CD14-positive monocyte (primary cell): ENCODE results near the gene NMUR1. TPM values are rescaled to one million over a fixed set of nuclear protein-coding genes. Genes with fewer than 3 reads are reported as not detected.

ENCODE experiments used
- DNase-seq, 3 donors: peaks; one replicate each; pipeline ENCODE4 v3.0.0-alpha.2; 2011 to 2022
- H2AFZ ChIP-seq: 2 replicates; pipeline ENCODE4 v1.6.0; 2012; ENCODE audit warnings: mild to moderate bottlenecking, low read depth, low read length, inconsistent platforms; ENCODE audit not compliant: insufficient read depth, poor library complexity, severe bottlenecking
- H3K27ac ChIP-seq, 2 donors: 1 replicate in 1 of 2; 2 replicates in 1 of 2; pipeline ENCODE4 v1.5.1; 2012 to 2013; ENCODE audit warnings: low read length in 2 of 2, control low read depth in 1 of 2, inconsistent platforms in 1 of 2, low read depth in 1 of 2, mild to moderate bottlenecking in 1 of 2
- H3K27me3 ChIP-seq, 2 donors: one replicate each; pipeline versions ENCODE4 v1.6.0 to v1.6.1; 2011 to 2013; ENCODE audit warnings: low read length in 2 of 2; ENCODE audit not compliant: control insufficient read depth in 2 of 2, insufficient read depth in 2 of 2
- H3K36me3 ChIP-seq, 2 donors: replicated peaks in 1 of 2; 1 replicate in 1 of 2; 2 replicates in 1 of 2; pipeline versions ENCODE4 v1.5.1 to v1.6.1; 2012 to 2013; ENCODE audit warnings: low read length in 2 of 2, control low read depth in 1 of 2, inconsistent platforms in 1 of 2, mild to moderate bottlenecking in 1 of 2; ENCODE audit not compliant: insufficient read depth in 2 of 2, control insufficient read depth in 1 of 2
- H3K4me1 ChIP-seq, 2 donors: 1 replicate in 1 of 2; 2 replicates in 1 of 2; pipeline versions ENCODE4 v1.5.1 to v1.6.1; 2012 to 2013; ENCODE audit warnings: low read length in 2 of 2, control low read depth in 1 of 2, inconsistent platforms in 1 of 2, mild to moderate bottlenecking in 1 of 2, moderate library complexity in 1 of 2; ENCODE audit not compliant: insufficient read depth in 2 of 2, control insufficient read depth in 1 of 2
- H3K4me2 ChIP-seq: replicated peaks from 2 replicates; pipeline ENCODE3; 2012; ENCODE audit warnings: low read length, moderate library complexity, mild to moderate bottlenecking; ENCODE audit not compliant: poor library complexity, severe bottlenecking; ENCODE audit errors: extremely low read depth
- H3K4me3 ChIP-seq, 3 experiments: fragments of 200-600 bp in 1 of 3; sonication (generic) in 1 of 3; replicated peaks in 1 of 3; 1 replicate in 2 of 3; 2 replicates in 1 of 3; pipeline ENCODE4 v1.5.1; 2011 to 2013; ENCODE audit warnings: low read length in 3 of 3, mild to moderate bottlenecking in 3 of 3, control low read depth in 2 of 3, low read depth in 2 of 3, inconsistent platforms in 1 of 3, moderate library complexity in 1 of 3
- H3K79me2 ChIP-seq: 2 replicates; pipeline ENCODE4 v1.6.0; 2012; ENCODE audit warnings: mild to moderate bottlenecking, control low read depth, inconsistent platforms, low read length, moderate library complexity; ENCODE audit not compliant: insufficient read depth
- H3K9ac ChIP-seq: 2 replicates; pipeline ENCODE4 v1.6.0; 2017; ENCODE audit warnings: low read length, mild to moderate bottlenecking; ENCODE audit not compliant: insufficient read depth, poor library complexity, severe bottlenecking
- H3K9me3 ChIP-seq, 2 donors: replicated peaks in 1 of 2; 1 replicate in 1 of 2; 2 replicates in 1 of 2; pipeline versions ENCODE4 v1.5.1 to v1.6.1; 2012 to 2013; ENCODE audit warnings: low read length in 2 of 2, control low read depth in 1 of 2; ENCODE audit not compliant: control insufficient read depth in 1 of 2, insufficient read depth in 1 of 2
- H4K20me1 ChIP-seq: 2 replicates; pipeline ENCODE4 v1.6.0; 2012; ENCODE audit warnings: mild to moderate bottlenecking, low read length, control low read depth, moderate library complexity; ENCODE audit not compliant: insufficient read depth
- H3K27ac Mint-ChIP-seq, 7 donors: one replicate each; pipeline ENCODE4 v1.8.0; 2020; ENCODE audit warnings: mild to moderate bottlenecking in 7 of 7, mixed read lengths in 7 of 7, moderate library complexity in 6 of 7, inconsistent platforms in 2 of 7
- H3K27me3 Mint-ChIP-seq, 3 donors: one replicate each; pipeline ENCODE4 v1.8.0; 2021 to 2022; ENCODE audit warnings: low read depth in 3 of 3, mild to moderate bottlenecking in 3 of 3, mixed read lengths in 3 of 3, moderate library complexity in 3 of 3, inconsistent platforms in 1 of 3
- H3K36me3 Mint-ChIP-seq, 2 donors: one replicate each; pipeline ENCODE4 v1.8.0; 2020; ENCODE audit warnings: mixed read lengths in 2 of 2, inconsistent platforms in 1 of 2, mild to moderate bottlenecking in 1 of 2
- H3K4me1 Mint-ChIP-seq: one replicate; pipeline ENCODE4 v1.8.0; 2020; ENCODE audit warnings: mild to moderate bottlenecking, mixed read lengths
- H3K4me3 Mint-ChIP-seq, 2 donors: one replicate each; pipeline ENCODE4 v1.8.0; 2020; ENCODE audit warnings: mild to moderate bottlenecking in 2 of 2, mixed read lengths in 2 of 2, moderate library complexity in 1 of 2
- H3K9me3 Mint-ChIP-seq, 7 donors: one replicate each; pipeline ENCODE4 v1.8.0; 2020 to 2022; ENCODE audit warnings: mixed read lengths in 7 of 7, mild to moderate bottlenecking in 6 of 7, moderate library complexity in 6 of 7, inconsistent platforms in 2 of 7
- WGBS: methylation state at CpG from one replicate; pipeline ENCODE4 v1.1.5; 2013; ENCODE audit warnings: missing lambda C conversion rate; ENCODE audit not compliant: insufficient coverage; 5-methylcytosine and 5-hydroxymethylcytosine counted together
- intact Hi-C, 2 donors: fragments of 100-400 bp; cut with micrococcal nuclease; formaldehyde crosslinking; loops; one replicate each; pipeline versions ENCODE4 v1.15.0 to v1.15.1; 2023
- polyA plus RNA-seq, 3 donors: library from polyadenylated mRNA; depleted of rRNA in 1 of 3; unstranded in 2 of 3; stranded (reverse) in 1 of 3; fragments of 300-500 nt in 2 of 3; fragments of >200 nt in 1 of 3; fragmentation: Illumina TruSeq in 2 of 3; gene quantifications; 1 replicate in 2 of 3; 2 replicates in 1 of 3; pipeline ENCODE4 v1.2.3, GENCODE V29; 2012 to 2021
- TF ChIP-seq, protein P1 (sequence below): fragments of 200-600 bp; IDR thresholded peaks from one replicate; pipeline ENCODE4 v1.8.0; 2022; ENCODE audit warnings: antibody characterized with exemption, mild to moderate bottlenecking

The NMUR1 gene
- polyA plus RNA-seq, 3 donors, result not detected

DNA sequence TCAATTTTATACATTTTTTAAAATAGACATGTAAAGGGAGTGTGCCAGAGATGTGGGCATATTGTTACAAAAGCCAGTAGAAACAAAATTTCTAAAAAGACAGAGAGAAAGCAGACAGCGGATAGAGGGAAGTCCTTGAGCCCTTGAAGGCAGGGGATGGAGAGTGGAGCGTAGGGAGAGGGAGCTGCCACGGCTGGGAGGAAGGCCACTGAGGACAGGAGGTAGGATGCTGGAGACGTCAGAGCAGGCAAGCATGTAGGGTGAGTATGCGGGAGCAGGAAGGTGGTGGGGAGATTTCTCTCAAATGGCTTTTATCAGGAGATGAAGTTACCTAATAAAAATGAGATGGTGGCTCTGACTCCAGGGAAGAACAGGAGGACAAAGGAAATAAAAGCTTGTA, 41.9 kb downstream of the NMUR1 start:
- H3K4me1 Mint-ChIP-seq, result peaks cover 6% of the 10 kb centered on the region
- intact Hi-C loops, result no loop called here
- Histone ChIP-seq H4K20me1 (no peaks in the 10 kb centered on the region), H2AFZ (no peak overlapping the region), H3K36me3 (no peaks in the 10 kb centered on the region), H3K27me3 (no peaks in the 10 kb centered on the region), H3K4me3 (no peak overlapping the region), H3K79me2 (peaks cover under 1% of the 10 kb centered on the region), H3K4me2 (no peak overlapping the region), H3K27ac (no peak overlapping the region), H3K9me3 (no peaks in the 10 kb centered on the region), H3K9ac (no peak overlapping the region), H3K4me1 (peaks cover 6 to 10% of the 10 kb centered on the region in 2 donors)
- H3K4me3 Mint-ChIP-seq, result no peak overlapping the region
- peaks cover 2 to 7% (median 3%) of the 10 kb centered on the region in 3 donors for H3K27me3 Mint-ChIP-seq
- peaks cover 0 to 7% (median 3%) of the 10 kb centered on the region in 7 donors for H3K9me3 Mint-ChIP-seq
- no peak for DNase-seq
- TF ChIP-seq, protein P1, sequence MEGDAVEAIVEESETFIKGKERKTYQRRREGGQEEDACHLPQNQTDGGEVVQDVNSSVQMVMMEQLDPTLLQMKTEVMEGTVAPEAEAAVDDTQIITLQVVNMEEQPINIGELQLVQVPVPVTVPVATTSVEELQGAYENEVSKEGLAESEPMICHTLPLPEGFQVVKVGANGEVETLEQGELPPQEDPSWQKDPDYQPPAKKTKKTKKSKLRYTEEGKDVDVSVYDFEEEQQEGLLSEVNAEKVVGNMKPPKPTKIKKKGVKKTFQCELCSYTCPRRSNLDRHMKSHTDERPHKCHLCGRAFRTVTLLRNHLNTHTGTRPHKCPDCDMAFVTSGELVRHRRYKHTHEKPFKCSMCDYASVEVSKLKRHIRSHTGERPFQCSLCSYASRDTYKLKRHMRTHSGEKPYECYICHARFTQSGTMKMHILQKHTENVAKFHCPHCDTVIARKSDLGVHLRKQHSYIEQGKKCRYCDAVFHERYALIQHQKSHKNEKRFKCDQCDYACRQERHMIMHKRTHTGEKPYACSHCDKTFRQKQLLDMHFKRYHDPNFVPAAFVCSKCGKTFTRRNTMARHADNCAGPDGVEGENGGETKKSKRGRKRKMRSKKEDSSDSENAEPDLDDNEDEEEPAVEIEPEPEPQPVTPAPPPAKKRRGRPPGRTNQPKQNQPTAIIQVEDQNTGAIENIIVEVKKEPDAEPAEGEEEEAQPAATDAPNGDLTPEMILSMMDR, result no peak
- no peaks in the 10 kb centered on the region for H3K36me3 Mint-ChIP-seq
- 95% methylated on average over 5 of the region's 5 CpGs for WGBS
- H3K27ac Mint-ChIP-seq, result no peak overlapping the region

DNA sequence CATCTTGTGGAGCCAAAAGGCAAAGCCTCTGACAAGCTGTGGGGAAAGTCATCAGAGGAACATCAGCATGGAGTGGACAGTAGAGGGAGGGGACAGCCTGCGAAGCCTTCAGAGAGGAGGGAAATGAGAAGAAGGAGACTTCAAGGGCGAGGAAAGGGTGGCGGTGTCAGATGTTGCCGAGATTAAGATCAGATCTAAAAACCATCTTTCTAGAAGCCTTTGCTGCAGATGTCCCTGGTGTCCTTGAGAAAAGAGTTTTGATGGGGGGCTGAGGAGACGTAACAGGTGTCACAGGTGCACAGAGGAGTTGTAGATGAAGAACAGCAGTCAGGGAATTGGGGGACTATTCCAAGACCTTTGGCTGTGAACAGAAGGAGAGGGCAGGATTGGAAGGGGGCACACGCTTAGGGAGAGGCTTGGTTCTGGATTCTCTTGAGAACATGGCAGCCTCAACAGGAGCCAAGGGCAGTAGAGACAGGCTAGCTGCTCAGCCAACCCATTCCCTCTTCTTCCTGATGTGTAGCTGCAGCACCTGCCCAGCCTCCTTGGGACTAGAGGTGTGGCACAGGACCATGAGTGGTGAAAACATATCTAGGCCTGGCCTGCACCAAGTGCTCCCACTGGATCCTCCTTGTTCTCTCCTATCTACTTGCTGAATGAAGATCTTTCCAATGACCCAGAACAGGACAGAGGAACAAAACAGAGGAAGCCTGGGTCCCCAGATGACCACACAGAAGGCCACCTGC, 43.2 kb downstream of the NMUR1 start:
- TF ChIP-seq, protein P1, result no peak
- Histone ChIP-seq H3K9ac (no peak overlapping the region), H3K27me3 (no peaks in the 10 kb centered on the region), H3K36me3 (no peaks in the 10 kb centered on the region), H3K79me2 (peaks cover 4% of the 10 kb centered on the region), H3K4me1 (peaks cover 11 to 21% of the 10 kb centered on the region in 2 donors), H3K27ac (no peak overlapping the region), H3K9me3 (no peaks in the 10 kb centered on the region), H3K4me2 (no peak overlapping the region), H2AFZ (no peak overlapping the region), H4K20me1 (no peaks in the 10 kb centered on the region), H3K4me3 (no peak overlapping the region)
- H3K9me3 Mint-ChIP-seq, result peaks cover 0 to 7% (median 3%) of the 10 kb centered on the region in 7 donors
- DNase-seq, result no peak
- no peaks in the 10 kb centered on the region for H3K36me3 Mint-ChIP-seq
- 100% methylated on average over 6 of the region's 6 CpGs for WGBS
- intact Hi-C loops, result no loop called here
- H3K27ac Mint-ChIP-seq, result peak overlapping the region in 1 of 7 donors; percentile 37
- H3K27me3 Mint-ChIP-seq, result peaks cover 2 to 8% (median 3%) of the 10 kb centered on the region in 3 donors
- H3K4me3 Mint-ChIP-seq, result no peak overlapping the region
- H3K4me1 Mint-ChIP-seq, result peaks cover 12% of the 10 kb centered on the region
